Liver (tissue), 9 donors: ENCODE data around the gene ELAVL1. TPM values are rescaled to one million over a fixed set of nuclear protein-coding genes. Genes with fewer than 3 reads are reported as not detected.

Experiments
- DNase-seq: peaks from one replicate; pipeline ENCODE4 v3.0.0-alpha.2; 2017; ENCODE audit warnings: low spot score
- H3K27ac ChIP-seq, 2 donors: one replicate each; pipeline ENCODE4 v1.7.0; 2013; ENCODE audit warnings: inconsistent platforms in 2 of 2, low read length in 2 of 2, control low read depth in 1 of 2, low read depth in 1 of 2, mild to moderate bottlenecking in 1 of 2
- H3K27me3 ChIP-seq, 4 donors: one replicate each; pipeline versions ENCODE4 v1.6.1 to v1.7.0; 2013; ENCODE audit warnings: low read length in 3 of 4, inconsistent platforms in 1 of 4, mild to moderate bottlenecking in 1 of 4, moderate library complexity in 1 of 4; ENCODE audit not compliant: control insufficient read depth in 4 of 4, insufficient read depth in 4 of 4
- H3K36me3 ChIP-seq, 4 donors: one replicate each; pipeline versions ENCODE4 v1.6.1 to v1.7.0; 2013; ENCODE audit warnings: low read length in 3 of 4, mild to moderate bottlenecking in 3 of 4, low read depth in 1 of 4, moderate library complexity in 1 of 4; ENCODE audit not compliant: control insufficient read depth in 4 of 4, insufficient read depth in 3 of 4
- H3K4me1 ChIP-seq, 4 donors: one replicate each; pipeline versions ENCODE4 v1.6.1 to v1.7.0; 2013; ENCODE audit warnings: low read length in 3 of 4, mild to moderate bottlenecking in 3 of 4, moderate library complexity in 1 of 4; ENCODE audit not compliant: control insufficient read depth in 4 of 4, insufficient read depth in 4 of 4
- H3K4me3 ChIP-seq, 3 donors: one replicate each; pipeline versions ENCODE4 v1.6.1 to v1.7.0; 2013; ENCODE audit warnings: low read length in 3 of 3, control low read depth in 1 of 3, low read depth in 1 of 3, mild to moderate bottlenecking in 1 of 3
- H3K9ac ChIP-seq, 2 donors: one replicate each; pipeline ENCODE4 v1.7.0; 2013; ENCODE audit warnings: low read length in 2 of 2, mild to moderate bottlenecking in 2 of 2, moderate library complexity in 2 of 2, control low read depth in 1 of 2, low read depth in 1 of 2
- H3K9me3 ChIP-seq, 4 donors: one replicate each; pipeline versions ENCODE4 v1.6.1 to v1.7.0; 2013; ENCODE audit warnings: low read length in 3 of 4; ENCODE audit not compliant: control insufficient read depth in 4 of 4
- EGR1 ChIP-seq, 2 donors: IDR thresholded peaks; 2 replicates each; pipeline ENCODE4 v1.6.1; 2016 to 2018; ENCODE audit warnings: antibody characterized with exemption in 2 of 2, low read depth in 2 of 2
- FOXA1 ChIP-seq: IDR thresholded peaks from 2 replicates; pipeline ENCODE4 v1.6.1; 2016; ENCODE audit warnings: antibody characterized with exemption
- FOXA2 ChIP-seq: IDR thresholded peaks from 2 replicates; pipeline ENCODE4 v1.6.1; 2016; ENCODE audit warnings: antibody characterized with exemption
- HNF4A ChIP-seq, 2 donors: conservative IDR thresholded peaks; 2 replicates each; pipeline ENCODE4 v1.6.1; 2016; ENCODE audit warnings: antibody characterized with exemption in 2 of 2, mild to moderate bottlenecking in 2 of 2
- HNF4G ChIP-seq: IDR thresholded peaks from 2 replicates; pipeline ENCODE4 v1.6.1; 2016; ENCODE audit warnings: antibody characterized with exemption
- NR2F2 ChIP-seq: IDR thresholded peaks from 2 replicates; pipeline ENCODE4 v1.6.1; 2016; ENCODE audit warnings: antibody characterized with exemption
- RAD21 ChIP-seq, 2 donors: IDR thresholded peaks; 2 replicates each; pipeline ENCODE4 v1.6.1; 2016; ENCODE audit warnings: antibody characterized with exemption in 2 of 2, mild to moderate bottlenecking in 2 of 2
- RXRA ChIP-seq, 2 donors: IDR thresholded peaks; 2 replicates each; pipeline ENCODE4 v1.6.1; 2017 to 2018; ENCODE audit warnings: antibody characterized with exemption in 2 of 2, mild to moderate bottlenecking in 1 of 2
- TAF1 ChIP-seq: conservative IDR thresholded peaks from 2 replicates; pipeline ENCODE4 v1.6.1; 2016; ENCODE audit warnings: antibody characterized with exemption, mild to moderate bottlenecking
- YY1 ChIP-seq: IDR thresholded peaks from 2 replicates; pipeline ENCODE4 v1.6.1; 2016; ENCODE audit warnings: antibody characterized with exemption, mild to moderate bottlenecking
- WGBS: extraction: QIAGEN DNeasy Blood & Tissue Kit; methylation state at CpG from one replicate; pipeline ENCODE4 v1.1.7; 2013; 5-methylcytosine and 5-hydroxymethylcytosine counted together
- polyA plus RNA-seq, 2 donors: library from polyadenylated mRNA; stranded (reverse) in 1 of 2; unstranded in 1 of 2; fragments of 200-250 nt in 1 of 2; fragments of >200 nt in 1 of 2; fragmentation: Nextera tagmentation in 1 of 2; extraction: Ambion mirVana in 1 of 2; gene quantifications; one replicate each; pipeline versions ENCODE4 v1.2.1 to v1.2.3, GENCODE V29; 2013 to 2015
- total RNA-seq, 2 donors: library from RNA; depleted of rRNA; stranded (reverse); fragments of >200 nt; gene quantifications; one replicate each; pipeline ENCODE4 v1.2.3, GENCODE V29; 2014
- TF ChIP-seq, protein P1 (sequence below): fragments of 150-350 bp; IDR thresholded peaks from 2 replicates; pipeline ENCODE4 v1.5.1; 2017; ENCODE audit warnings: improper control_type of control experiment, low read depth, low read length; ENCODE audit not compliant: missing input control
- TF ChIP-seq, protein P2 (sequence below): IDR thresholded peaks from 2 replicates; pipeline ENCODE4 v1.6.1; 2016; ENCODE audit warnings: antibody characterized with exemption, mild to moderate bottlenecking
- TF ChIP-seq, protein P3 (sequence below): IDR thresholded peaks from 2 replicates; pipeline ENCODE4 v1.6.1; 2016; ENCODE audit warnings: antibody characterized with exemption
- donor health status: healthy.
- donor health status: healthy.
- donor health status: healthy.
- donor health status: healthy.
- donor health status: healthy.

ELAVL1 gene
- total and polyA plus RNA-seq, 4 donors = 14.4 to 33.7 (median 19.1) TPM

DNA sequence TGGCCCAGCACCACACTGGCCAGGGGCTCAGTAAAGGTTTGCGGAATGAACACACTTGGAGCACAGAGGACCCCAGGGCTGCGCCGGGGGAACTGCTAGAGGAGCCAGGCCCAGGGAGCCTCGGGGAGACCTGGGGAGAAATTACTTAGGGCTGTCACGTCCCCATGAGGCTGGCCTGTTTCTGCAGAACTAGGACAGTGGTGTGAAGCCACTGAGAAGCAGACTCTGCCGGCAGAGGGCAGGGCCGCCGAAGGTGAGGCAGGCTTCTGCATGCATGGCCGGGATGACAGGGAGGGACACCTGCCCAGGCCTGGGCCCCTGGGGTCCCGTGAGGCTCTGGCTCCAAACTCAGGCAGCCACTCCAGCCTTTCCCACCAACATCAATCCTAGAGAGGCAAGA lies 26.4 kb downstream of the ELAVL1 start:
- no peak for DNase-seq
- no peak for TF ChIP-seq EGR1 (IDR thresholded peaks at IDR 0.05; ENCODE audit: low read depth in 2 of 2)
- TF ChIP-seq, protein P1, sequence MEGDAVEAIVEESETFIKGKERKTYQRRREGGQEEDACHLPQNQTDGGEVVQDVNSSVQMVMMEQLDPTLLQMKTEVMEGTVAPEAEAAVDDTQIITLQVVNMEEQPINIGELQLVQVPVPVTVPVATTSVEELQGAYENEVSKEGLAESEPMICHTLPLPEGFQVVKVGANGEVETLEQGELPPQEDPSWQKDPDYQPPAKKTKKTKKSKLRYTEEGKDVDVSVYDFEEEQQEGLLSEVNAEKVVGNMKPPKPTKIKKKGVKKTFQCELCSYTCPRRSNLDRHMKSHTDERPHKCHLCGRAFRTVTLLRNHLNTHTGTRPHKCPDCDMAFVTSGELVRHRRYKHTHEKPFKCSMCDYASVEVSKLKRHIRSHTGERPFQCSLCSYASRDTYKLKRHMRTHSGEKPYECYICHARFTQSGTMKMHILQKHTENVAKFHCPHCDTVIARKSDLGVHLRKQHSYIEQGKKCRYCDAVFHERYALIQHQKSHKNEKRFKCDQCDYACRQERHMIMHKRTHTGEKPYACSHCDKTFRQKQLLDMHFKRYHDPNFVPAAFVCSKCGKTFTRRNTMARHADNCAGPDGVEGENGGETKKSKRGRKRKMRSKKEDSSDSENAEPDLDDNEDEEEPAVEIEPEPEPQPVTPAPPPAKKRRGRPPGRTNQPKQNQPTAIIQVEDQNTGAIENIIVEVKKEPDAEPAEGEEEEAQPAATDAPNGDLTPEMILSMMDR = peak; percentile 29
- TF ChIP-seq RAD21 (IDR thresholded peaks at IDR 0.05) = peak in 1 of 2 donors; percentile 64
- peaks cover 16 to 50% (median 38%) of the 10 kb centered on the region in 4 donors for H3K4me1 ChIP-seq
- H3K9me3 ChIP-seq = no peaks in the 10 kb centered on the region
- H3K36me3 ChIP-seq = peaks cover 0 to 14% (median 9%) of the 10 kb centered on the region in 4 donors
- H3K27ac ChIP-seq = no peak overlapping the region
- H3K4me3 ChIP-seq = no peak overlapping the region
- WGBS = 69% methylated on average over 10 of the region's 10 CpGs
- H3K27me3 ChIP-seq = no peaks in the 10 kb centered on the region
- H3K9ac ChIP-seq = no peak overlapping the region

DNA sequence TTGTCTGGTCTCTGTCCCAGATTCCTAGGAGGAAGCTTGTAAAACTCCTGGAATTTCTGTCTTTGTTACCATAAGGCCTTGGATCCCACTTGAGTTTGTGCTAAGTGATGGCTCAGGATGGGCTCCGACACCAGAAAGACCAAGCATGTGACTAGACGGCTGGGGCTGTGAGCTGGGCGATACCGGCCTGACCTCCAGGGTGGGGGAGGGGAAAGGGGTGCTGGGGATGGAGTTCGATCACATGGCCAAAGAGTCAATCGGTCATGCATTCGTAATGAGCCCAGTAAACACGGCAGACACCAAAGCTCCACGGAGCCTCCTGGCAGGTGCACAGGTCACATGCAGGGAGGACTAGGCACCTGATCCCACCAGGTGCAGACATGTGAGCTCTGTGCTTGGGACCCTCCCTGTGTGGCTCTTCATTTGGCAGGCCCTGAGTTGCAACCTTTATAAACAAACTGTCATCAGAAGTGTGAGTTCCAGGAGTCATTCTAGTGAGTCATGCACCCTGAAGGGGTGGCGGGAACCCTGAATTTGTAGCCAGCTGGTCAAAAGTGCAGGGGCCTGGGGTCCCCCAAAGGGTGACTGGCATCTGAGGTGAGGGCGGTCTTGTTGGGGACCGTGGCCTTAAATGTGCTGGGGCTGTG lies 27.1 kb downstream of the ELAVL1 start:
- H3K9me3 ChIP-seq = no peaks in the 10 kb centered on the region
- no peak overlapping the region for H3K9ac ChIP-seq
- 46% methylated on average over 12 of the region's 12 CpGs for whole genome bisulfite sequencing
- H3K4me3 ChIP-seq = no peak overlapping the region
- no peak for DNase-seq
- no peak for TF ChIP-seq TAF1
- no peak for TF ChIP-seq FOXA1
- no peak for TF ChIP-seq NR2F2
- TF ChIP-seq, protein P1 = no peak
- no peak for TF ChIP-seq RAD21 (IDR thresholded peaks at IDR 0.05)
- TF ChIP-seq FOXA2 = no peak
- no peak for TF ChIP-seq HNF4G
- TF ChIP-seq, protein P2, sequence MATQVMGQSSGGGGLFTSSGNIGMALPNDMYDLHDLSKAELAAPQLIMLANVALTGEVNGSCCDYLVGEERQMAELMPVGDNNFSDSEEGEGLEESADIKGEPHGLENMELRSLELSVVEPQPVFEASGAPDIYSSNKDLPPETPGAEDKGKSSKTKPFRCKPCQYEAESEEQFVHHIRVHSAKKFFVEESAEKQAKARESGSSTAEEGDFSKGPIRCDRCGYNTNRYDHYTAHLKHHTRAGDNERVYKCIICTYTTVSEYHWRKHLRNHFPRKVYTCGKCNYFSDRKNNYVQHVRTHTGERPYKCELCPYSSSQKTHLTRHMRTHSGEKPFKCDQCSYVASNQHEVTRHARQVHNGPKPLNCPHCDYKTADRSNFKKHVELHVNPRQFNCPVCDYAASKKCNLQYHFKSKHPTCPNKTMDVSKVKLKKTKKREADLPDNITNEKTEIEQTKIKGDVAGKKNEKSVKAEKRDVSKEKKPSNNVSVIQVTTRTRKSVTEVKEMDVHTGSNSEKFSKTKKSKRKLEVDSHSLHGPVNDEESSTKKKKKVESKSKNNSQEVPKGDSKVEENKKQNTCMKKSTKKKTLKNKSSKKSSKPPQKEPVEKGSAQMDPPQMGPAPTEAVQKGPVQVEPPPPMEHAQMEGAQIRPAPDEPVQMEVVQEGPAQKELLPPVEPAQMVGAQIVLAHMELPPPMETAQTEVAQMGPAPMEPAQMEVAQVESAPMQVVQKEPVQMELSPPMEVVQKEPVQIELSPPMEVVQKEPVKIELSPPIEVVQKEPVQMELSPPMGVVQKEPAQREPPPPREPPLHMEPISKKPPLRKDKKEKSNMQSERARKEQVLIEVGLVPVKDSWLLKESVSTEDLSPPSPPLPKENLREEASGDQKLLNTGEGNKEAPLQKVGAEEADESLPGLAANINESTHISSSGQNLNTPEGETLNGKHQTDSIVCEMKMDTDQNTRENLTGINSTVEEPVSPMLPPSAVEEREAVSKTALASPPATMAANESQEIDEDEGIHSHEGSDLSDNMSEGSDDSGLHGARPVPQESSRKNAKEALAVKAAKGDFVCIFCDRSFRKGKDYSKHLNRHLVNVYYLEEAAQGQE = no peak
- no peak for TF ChIP-seq YY1
- no peak for TF ChIP-seq HNF4A (conservative IDR thresholded peaks at IDR 0.05)
- TF ChIP-seq EGR1 (IDR thresholded peaks at IDR 0.05; ENCODE audit: low read depth in 2 of 2) = no peak
- TF ChIP-seq, protein P3, sequence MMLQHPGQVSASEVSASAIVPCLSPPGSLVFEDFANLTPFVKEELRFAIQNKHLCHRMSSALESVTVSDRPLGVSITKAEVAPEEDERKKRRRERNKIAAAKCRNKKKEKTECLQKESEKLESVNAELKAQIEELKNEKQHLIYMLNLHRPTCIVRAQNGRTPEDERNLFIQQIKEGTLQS = no peak
- TF ChIP-seq RXRA (IDR thresholded peaks at IDR 0.05) = no peak
- peaks cover 16 to 50% (median 38%) of the 10 kb centered on the region in 4 donors for H3K4me1 ChIP-seq
- no peak overlapping the region for H3K27ac ChIP-seq
- H3K36me3 ChIP-seq = peaks cover 6 to 19% (median 8%) of the 10 kb centered on the region in 4 donors
- H3K27me3 ChIP-seq = no peaks in the 10 kb centered on the region
